ENCODE results near the gene DMRT1. TPM values are rescaled to one million over a fixed set of nuclear protein-coding genes. Genes with fewer than 3 reads are reported as not detected.

DMRT1 gene
- total RNA-seq, 1 experiment from 2014 or later: not detected

- Histone ChIP-seq H4K20me1 (ENCODE audit: insufficient read depth, low read depth, low read length) (no peaks in the 10 kb centered on the region), H3K9me3 (ENCODE audit: low read length) (no peaks in the 10 kb centered on the region), H3K4me3 (ENCODE audit: low read length) (no peak overlapping the region), H3K4me1 (ENCODE audit: low read length) (no peaks in the 10 kb centered on the region), H3K27me3 (ENCODE audit: low read length) (no peaks in the 10 kb centered on the region), H3K27ac (ENCODE audit: low read length) (no peak overlapping the region), H3K79me2 (ENCODE audit: low read length) (no peaks in the 10 kb centered on the region), H3K9ac (ENCODE audit: low read length) (no peak overlapping the region), H3K36me3 (ENCODE audit: insufficient read depth, low read length) (no peaks in the 10 kb centered on the region), H2AFZ (ENCODE audit: low read length) (no peak overlapping the region), H3K4me2 (ENCODE audit: low read depth, low read length, poor library complexity, severe bottlenecking) (no peak overlapping the region), H3K9me2 (replicated peaks; ENCODE audit: insufficient read depth, low read length) (no peaks in the 10 kb centered on the region)
- DNase-seq: no peak
Measured at GRCh38 chr9:971901-972500, 130.5 kb downstream of the DMRT1 start.

- no peaks in the 10 kb centered on the region for H4K20me1 ChIP-seq (ENCODE audit: insufficient read depth, low read depth, low read length)
- no peaks in the 10 kb centered on the region for H3K36me3 ChIP-seq (ENCODE audit: insufficient read depth, low read length)
- no peak overlapping the region for H3K4me3 ChIP-seq (ENCODE audit: low read length)
- H3K27ac ChIP-seq (ENCODE audit: low read length): no peak overlapping the region
- no peaks in the 10 kb centered on the region for H3K9me3 ChIP-seq (ENCODE audit: low read length)
- no peaks in the 10 kb centered on the region for H3K27me3 ChIP-seq (ENCODE audit: low read length)
- H3K79me2 ChIP-seq (ENCODE audit: low read length): no peaks in the 10 kb centered on the region
- no peak for DNase-seq
- no peaks in the 10 kb centered on the region for H3K9me2 ChIP-seq (replicated peaks; ENCODE audit: insufficient read depth, low read length)
- H2AFZ ChIP-seq (ENCODE audit: low read length): no peak overlapping the region
- H3K4me2 ChIP-seq (ENCODE audit: low read depth, low read length, poor library complexity, severe bottlenecking): no peak overlapping the region
- no peak overlapping the region for H3K9ac ChIP-seq (ENCODE audit: low read length)
- no peaks in the 10 kb centered on the region for H3K4me1 ChIP-seq (ENCODE audit: low read length)
Measured at GRCh38 chr9:972501-973294, 131.2 kb downstream of the DMRT1 start.

- Histone ChIP-seq H3K4me2 (ENCODE audit: low read depth, low read length, poor library complexity, severe bottlenecking) (no peak overlapping the region), H3K27ac (ENCODE audit: low read length) (no peak overlapping the region), H3K4me1 (ENCODE audit: low read length) (no peaks in the 10 kb centered on the region), H3K36me3 (ENCODE audit: insufficient read depth, low read length) (no peaks in the 10 kb centered on the region), H3K9me2 (replicated peaks; ENCODE audit: insufficient read depth, low read length) (no peaks in the 10 kb centered on the region), H2AFZ (ENCODE audit: low read length) (no peak overlapping the region), H3K27me3 (ENCODE audit: low read length) (no peaks in the 10 kb centered on the region), H3K4me3 (ENCODE audit: low read length) (no peak overlapping the region), H4K20me1 (ENCODE audit: insufficient read depth, low read depth, low read length) (no peaks in the 10 kb centered on the region), H3K79me2 (ENCODE audit: low read length) (no peaks in the 10 kb centered on the region), H3K9me3 (ENCODE audit: low read length) (no peaks in the 10 kb centered on the region), H3K9ac (ENCODE audit: low read length) (no peak overlapping the region)
- no peak for DNase-seq
Measured at GRCh38 chr9:973295-973834, 131.9 kb downstream of the DMRT1 start.

GRCh38 chr9:974031-974995, 132.8 kb downstream of the DMRT1 start:
- Histone ChIP-seq H3K9ac (ENCODE audit: low read length) (no peak overlapping the region), H3K4me2 (ENCODE audit: low read depth, low read length, poor library complexity, severe bottlenecking) (no peak overlapping the region), H3K27me3 (ENCODE audit: low read length) (no peaks in the 10 kb centered on the region), H3K4me3 (ENCODE audit: low read length) (no peak overlapping the region), H3K9me3 (ENCODE audit: low read length) (no peaks in the 10 kb centered on the region), H3K4me1 (ENCODE audit: low read length) (no peaks in the 10 kb centered on the region), H3K36me3 (ENCODE audit: insufficient read depth, low read length) (no peaks in the 10 kb centered on the region), H3K9me2 (replicated peaks; ENCODE audit: insufficient read depth, low read length) (no peaks in the 10 kb centered on the region), H3K79me2 (ENCODE audit: low read length) (no peaks in the 10 kb centered on the region), H3K27ac (ENCODE audit: low read length) (no peak overlapping the region), H4K20me1 (ENCODE audit: insufficient read depth, low read depth, low read length) (no peaks in the 10 kb centered on the region), H2AFZ (ENCODE audit: low read length) (no peak overlapping the region)
- no peak for DNase-seq

- H3K79me2 ChIP-seq (ENCODE audit: low read length): no peaks in the 10 kb centered on the region
- no peaks in the 10 kb centered on the region for H3K9me3 ChIP-seq (ENCODE audit: low read length)
- no peaks in the 10 kb centered on the region for H3K27me3 ChIP-seq (ENCODE audit: low read length)
- DNase-seq: no peak
- no peak overlapping the region for H3K27ac ChIP-seq (ENCODE audit: low read length)
- no peaks in the 10 kb centered on the region for H4K20me1 ChIP-seq (ENCODE audit: insufficient read depth, low read depth, low read length)
- no peak overlapping the region for H2AFZ ChIP-seq (ENCODE audit: low read length)
- H3K9me2 ChIP-seq (replicated peaks; ENCODE audit: insufficient read depth, low read length): no peaks in the 10 kb centered on the region
- H3K9ac ChIP-seq (ENCODE audit: low read length): no peak overlapping the region
- no peak overlapping the region for H3K4me2 ChIP-seq (ENCODE audit: low read depth, low read length, poor library complexity, severe bottlenecking)
- no peaks in the 10 kb centered on the region for H3K36me3 ChIP-seq (ENCODE audit: insufficient read depth, low read length)
- no peak overlapping the region for H3K4me3 ChIP-seq (ENCODE audit: low read length)
- H3K4me1 ChIP-seq (ENCODE audit: low read length): no peaks in the 10 kb centered on the region
Measured at GRCh38 chr9:974996-975739, 133.7 kb downstream of the DMRT1 start.

- DNase-seq: no peak
Measured at GRCh38 chr9:975740-976257, 134.3 kb downstream of the DMRT1 start.

GRCh38 chr9:976258-976942, 134.9 kb downstream of the DMRT1 start, which contains the start of gene DMRT3:
Gene DMRT3 (plus strand): TSS chr9:976655. CDS start chr9:977002, 347 bp downstream.
- no peaks in the 10 kb centered on the region for H3K79me2 ChIP-seq (ENCODE audit: low read length)
- no peaks in the 10 kb centered on the region for H3K9me3 ChIP-seq (ENCODE audit: low read length)
- no peaks in the 10 kb centered on the region for H4K20me1 ChIP-seq (ENCODE audit: insufficient read depth, low read depth, low read length)
- no peak within 1 kb of the TSS for H3K27ac ChIP-seq (ENCODE audit: low read length)
- no peaks in the 10 kb centered on the region for H3K4me1 ChIP-seq (ENCODE audit: low read length)
- H3K4me3 ChIP-seq (ENCODE audit: low read length): no peak within 1 kb of the TSS
- no peaks in the 10 kb centered on the region for H3K36me3 ChIP-seq (ENCODE audit: insufficient read depth, low read length)
- no peak within 1 kb of the TSS for H3K9ac ChIP-seq (ENCODE audit: low read length)
- H3K9me2 ChIP-seq (replicated peaks; ENCODE audit: insufficient read depth, low read length): no peaks in the 10 kb centered on the region
- no peak within 1 kb of the TSS for H2AFZ ChIP-seq (ENCODE audit: low read length)
- no peak for DNase-seq
- no peaks in the 10 kb centered on the region for H3K27me3 ChIP-seq (ENCODE audit: low read length)
- no peak within 1 kb of the TSS for H3K4me2 ChIP-seq (ENCODE audit: low read depth, low read length, poor library complexity, severe bottlenecking)

More at GRCh38 chr9:975740-976257, 134.3 kb downstream of the DMRT1 start:
- Histone ChIP-seq H3K9me2 (replicated peaks; ENCODE audit: insufficient read depth, low read length) (no peaks in the 10 kb centered on the region), H3K36me3 (ENCODE audit: insufficient read depth, low read length) (no peaks in the 10 kb centered on the region), H3K9ac (ENCODE audit: low read length) (no peak overlapping the region), H3K4me2 (ENCODE audit: low read depth, low read length, poor library complexity, severe bottlenecking) (no peak overlapping the region), H3K27me3 (ENCODE audit: low read length) (no peaks in the 10 kb centered on the region), H3K4me3 (ENCODE audit: low read length) (no peak overlapping the region), H3K9me3 (ENCODE audit: low read length) (no peaks in the 10 kb centered on the region), H3K79me2 (ENCODE audit: low read length) (no peaks in the 10 kb centered on the region), H3K27ac (ENCODE audit: low read length) (no peak overlapping the region), H4K20me1 (ENCODE audit: insufficient read depth, low read depth, low read length) (no peaks in the 10 kb centered on the region), H2AFZ (ENCODE audit: low read length) (no peak overlapping the region), H3K4me1 (ENCODE audit: low read length) (no peaks in the 10 kb centered on the region)
